ENCODE results near the gene ANKS1A.
"Not testable (repeated sequence)": the region's sequence is repeated elsewhere in the genome, so short reads cannot be mapped to it uniquely, and the experiment has no call there.

ANKS1A gene

DNA sequence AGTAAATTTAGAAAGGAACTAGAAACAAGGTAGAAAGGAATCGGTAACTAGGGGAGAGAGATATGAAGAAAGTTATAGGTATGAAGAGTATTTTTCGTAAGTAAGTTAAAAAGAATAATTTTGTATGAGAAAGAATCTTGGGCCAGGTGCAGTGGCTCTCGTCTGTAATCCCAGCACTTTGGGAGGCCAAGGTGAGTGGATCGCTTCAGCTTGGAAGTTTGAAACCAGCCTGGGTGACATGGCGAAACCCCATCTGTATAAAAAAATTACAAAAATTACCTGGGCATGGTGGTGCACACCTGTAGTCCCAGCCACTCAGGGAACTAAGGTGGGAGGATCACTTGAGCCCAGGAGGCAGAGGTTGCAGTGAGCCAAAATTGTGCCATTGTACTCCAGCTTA is 210.1 kb downstream of the ANKS1A start:
- Mint-ChIP-seq H3K9me3 (no peaks in the 10 kb centered on the region), H3K4me3 (no peak overlapping the region), H3K27me3 (no peaks in the 10 kb centered on the region), H3K27ac (no peak overlapping the region), H3K4me1 (ENCODE audit: low read depth) (no peaks in the 10 kb centered on the region), H3K36me3 (ENCODE audit: low read depth) (no peaks in the 10 kb centered on the region)

DNA sequence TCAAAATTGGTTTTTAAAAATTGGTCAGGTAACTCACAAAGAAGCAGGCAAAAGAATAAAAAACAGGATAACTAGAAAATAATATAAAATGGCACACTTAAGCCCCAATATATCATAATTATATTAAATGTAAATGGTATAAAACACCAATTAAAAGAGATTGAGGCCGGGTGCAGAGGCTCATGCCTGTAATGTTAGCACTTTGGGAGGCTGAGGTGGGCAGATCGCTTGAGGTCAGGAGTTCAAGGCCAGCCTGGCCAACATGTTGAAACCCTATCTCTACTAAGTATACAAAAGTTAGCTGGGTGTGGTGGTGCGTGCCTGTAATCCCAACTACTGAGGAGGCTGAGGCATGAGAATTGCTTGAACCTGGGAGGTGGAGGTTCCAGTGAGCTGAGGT is 216.0 kb downstream of the ANKS1A start:
- Mint-ChIP-seq H3K27ac (no peak overlapping the region), H3K36me3 (ENCODE audit: low read depth) (no peaks in the 10 kb centered on the region), H3K4me3 (no peak overlapping the region), H3K9me3 (no peaks in the 10 kb centered on the region), H3K27me3 (peaks cover 4% of the 10 kb centered on the region), H3K4me1 (ENCODE audit: low read depth) (no peaks in the 10 kb centered on the region)

DNA sequence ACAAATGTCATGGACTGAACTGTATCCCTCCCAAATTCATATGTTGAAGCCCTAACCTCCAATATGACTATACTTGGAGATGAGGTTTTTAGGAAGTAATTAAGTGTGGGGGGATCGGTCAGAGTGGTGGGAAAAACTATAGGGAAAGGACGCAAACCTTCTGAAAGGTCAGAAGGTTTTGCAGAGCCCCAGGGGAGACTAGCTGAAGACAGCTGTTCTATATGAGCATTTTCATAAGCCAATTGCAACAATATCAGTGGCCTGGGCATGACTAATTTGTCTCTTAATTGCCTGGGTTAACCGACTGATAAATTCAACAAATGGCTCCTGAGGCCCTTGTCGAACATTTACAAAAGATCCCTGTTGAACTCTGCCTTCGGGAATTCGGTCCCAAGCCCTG is 217.0 kb downstream of the ANKS1A start:
- H3K27ac Mint-ChIP-seq; H3K4me3 Mint-ChIP-seq; H3K9me3 Mint-ChIP-seq; H3K36me3 Mint-ChIP-seq (ENCODE audit: low read depth); H3K4me1 Mint-ChIP-seq (ENCODE audit: low read depth); H3K27me3 Mint-ChIP-seq: not testable (repeated sequence)

DNA sequence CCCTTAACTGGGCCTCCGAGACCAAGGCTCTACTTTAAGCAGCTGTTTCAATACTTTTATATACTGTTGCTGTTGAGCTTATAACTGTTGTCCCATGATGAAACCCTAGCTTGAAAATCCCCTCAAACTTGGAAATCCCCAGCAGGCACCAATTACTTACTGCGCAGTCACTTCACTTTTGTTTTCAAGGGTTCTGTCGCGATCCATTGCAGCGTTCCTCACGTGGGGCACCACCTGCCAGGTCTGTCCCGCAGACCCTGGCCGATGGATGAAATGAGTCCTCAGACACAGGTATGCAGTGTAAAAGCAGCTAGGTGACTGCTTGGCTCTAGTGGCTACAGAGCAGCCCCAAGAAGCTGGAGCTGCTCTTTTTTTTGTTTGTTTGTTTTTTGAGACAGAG is 218.2 kb downstream of the ANKS1A start:
- H3K4me3 Mint-ChIP-seq; H3K27ac Mint-ChIP-seq; H3K4me1 Mint-ChIP-seq (ENCODE audit: low read depth); H3K9me3 Mint-ChIP-seq; H3K27me3 Mint-ChIP-seq; H3K36me3 Mint-ChIP-seq (ENCODE audit: low read depth): not testable (repeated sequence)

DNA sequence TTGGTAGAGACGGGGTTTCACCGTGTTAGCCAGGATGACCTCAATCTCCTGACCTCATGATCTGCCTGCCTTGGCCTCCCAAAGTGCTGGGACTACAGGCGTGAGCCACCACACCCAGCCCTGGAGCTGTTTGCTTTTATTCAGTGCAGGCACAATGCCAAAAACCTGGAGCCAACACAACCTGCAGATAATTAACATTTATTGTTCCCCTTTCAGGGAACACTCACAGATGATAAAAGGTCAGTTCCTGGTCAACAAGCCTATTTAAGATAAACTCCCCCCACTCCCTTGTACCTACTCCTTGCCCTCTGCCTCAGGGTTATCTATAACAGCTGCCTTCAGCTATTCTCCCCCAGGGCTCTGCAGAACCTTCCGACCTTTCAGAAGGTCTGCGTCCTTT is 218.7 kb downstream of the ANKS1A start:
- not testable (repeated sequence) for H3K4me1 Mint-ChIP-seq (ENCODE audit: low read depth); H3K27ac Mint-ChIP-seq; H3K9me3 Mint-ChIP-seq; H3K27me3 Mint-ChIP-seq; H3K36me3 Mint-ChIP-seq (ENCODE audit: low read depth); H3K4me3 Mint-ChIP-seq

DNA sequence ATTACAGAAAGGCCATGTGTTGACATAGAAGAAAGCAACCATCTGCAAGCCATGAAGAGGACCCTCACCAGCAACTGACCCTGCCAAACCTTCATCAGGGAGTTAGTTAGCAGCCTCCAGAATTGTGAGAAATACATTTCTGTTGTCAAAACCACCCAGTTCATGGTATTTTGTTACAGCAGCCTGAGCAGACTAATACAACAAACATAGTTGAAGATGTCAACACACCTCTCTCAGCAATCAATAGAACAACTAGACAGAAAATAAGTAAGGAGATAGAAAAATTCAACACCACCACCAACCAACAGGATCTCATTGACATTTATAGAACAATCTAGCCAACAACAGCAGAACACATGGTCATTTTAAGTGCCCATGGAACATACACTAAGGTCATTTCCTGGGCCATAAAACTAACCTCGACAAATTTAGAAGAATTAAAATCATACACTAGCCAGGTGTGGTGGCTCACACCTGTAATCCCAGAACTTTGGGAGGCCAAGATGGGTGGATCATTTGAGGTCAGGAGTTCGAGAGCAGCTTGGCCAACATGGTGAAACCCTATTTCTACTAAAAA is 219.3 kb downstream of the ANKS1A start:
- Mint-ChIP-seq H3K27me3 (peaks cover 4% of the 10 kb centered on the region), H3K36me3 (ENCODE audit: low read depth) (no peaks in the 10 kb centered on the region), H3K27ac (peak overlapping the region; percentile 1), H3K9me3 (no peaks in the 10 kb centered on the region), H3K4me3 (no peak overlapping the region), H3K4me1 (ENCODE audit: low read depth) (no peaks in the 10 kb centered on the region)

DNA sequence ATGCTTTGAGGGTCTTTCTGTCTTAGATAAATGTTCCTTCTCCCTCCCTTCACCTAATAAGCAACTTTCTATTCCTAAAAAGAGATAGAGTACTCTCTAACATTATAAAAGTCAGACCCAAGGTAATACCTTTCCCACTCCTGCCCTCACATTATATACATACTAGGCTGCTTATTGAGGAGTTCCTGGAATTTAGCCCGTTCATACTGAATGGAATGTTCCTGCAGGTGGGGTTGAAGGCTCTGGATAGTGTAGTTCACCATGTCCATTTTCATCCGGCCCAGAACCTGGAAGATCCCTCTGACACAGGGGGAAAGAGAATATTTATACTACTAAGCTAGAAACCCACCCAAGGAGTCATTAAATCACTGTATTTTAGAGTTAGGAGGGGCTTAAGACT is 231.7 kb downstream of the ANKS1A start:
- Mint-ChIP-seq H3K27ac (no peak overlapping the region), H3K4me3 (no peak overlapping the region), H3K27me3 (peaks cover 5% of the 10 kb centered on the region), H3K36me3 (ENCODE audit: low read depth) (no peaks in the 10 kb centered on the region), H3K9me3 (no peaks in the 10 kb centered on the region), H3K4me1 (ENCODE audit: low read depth) (no peaks in the 10 kb centered on the region)

DNA sequence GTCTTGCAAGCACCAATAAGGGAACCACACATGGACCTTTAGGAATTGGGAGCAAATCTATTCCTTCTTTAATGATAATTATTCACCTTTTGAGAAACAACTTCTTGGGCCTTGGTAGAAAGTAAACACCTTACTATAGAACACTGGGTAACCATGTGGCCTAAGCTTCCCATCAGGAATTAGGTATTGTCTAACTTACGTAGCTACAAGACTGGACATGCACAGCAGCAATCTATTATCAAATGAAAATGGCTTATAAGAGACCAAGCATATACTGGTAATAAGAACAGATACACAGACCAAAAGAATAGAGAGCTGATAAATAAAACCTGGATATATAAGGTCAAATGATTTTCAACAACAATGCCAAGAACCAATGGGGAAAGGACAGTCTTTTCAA is 235.3 kb downstream of the ANKS1A start:
- Mint-ChIP-seq H3K4me1 (ENCODE audit: low read depth) (no peaks in the 10 kb centered on the region), H3K36me3 (ENCODE audit: low read depth) (no peaks in the 10 kb centered on the region), H3K27ac (no peak overlapping the region), H3K4me3 (no peak overlapping the region), H3K27me3 (peaks cover 7% of the 10 kb centered on the region), H3K9me3 (no peaks in the 10 kb centered on the region)

DNA sequence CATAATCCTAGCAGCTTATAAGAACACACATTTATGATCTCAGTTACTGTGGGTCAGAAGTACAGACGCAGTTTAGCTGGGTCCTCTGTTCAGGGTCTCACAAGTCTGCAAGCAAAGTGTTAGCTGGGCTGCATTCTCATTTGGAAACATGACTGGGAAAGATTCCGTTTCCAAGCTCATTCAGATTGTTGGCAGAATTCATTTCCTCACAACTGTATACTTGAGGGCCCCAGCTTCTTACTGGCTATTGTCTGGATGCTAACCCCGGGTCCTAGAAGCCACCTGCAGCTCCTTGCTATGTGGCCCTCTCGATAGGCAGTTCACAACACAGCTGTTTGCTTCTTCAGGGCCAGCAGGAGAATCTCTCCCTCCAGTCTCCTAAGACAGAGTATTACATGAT is 239.0 kb downstream of the ANKS1A start:
- Mint-ChIP-seq H3K4me3 (no peak overlapping the region), H3K4me1 (ENCODE audit: low read depth) (no peaks in the 10 kb centered on the region), H3K27me3 (peaks cover 10% of the 10 kb centered on the region), H3K27ac (no peak overlapping the region), H3K9me3 (no peaks in the 10 kb centered on the region), H3K36me3 (ENCODE audit: low read depth) (no peaks in the 10 kb centered on the region)

DNA sequence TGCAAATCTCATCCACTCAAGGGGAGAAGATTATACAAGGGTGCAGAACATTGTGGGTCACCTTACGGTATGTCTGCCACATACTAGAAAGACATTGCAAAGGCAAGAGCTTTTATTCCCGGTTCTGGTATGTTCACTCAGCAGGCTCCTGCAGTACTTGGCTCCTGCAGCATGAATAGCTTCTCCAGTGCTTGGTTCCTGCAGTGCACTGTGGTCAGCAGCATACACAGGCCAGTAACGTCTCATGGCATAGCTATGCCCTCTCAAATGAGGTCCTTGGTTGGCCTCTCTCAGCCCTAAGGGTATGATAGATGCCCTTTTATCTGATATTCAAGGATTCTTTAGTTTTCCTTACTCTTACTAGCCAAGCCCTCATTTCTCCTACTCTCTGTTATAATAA is 239.4 kb downstream of the ANKS1A start:
- Mint-ChIP-seq H3K36me3 (ENCODE audit: low read depth) (no peaks in the 10 kb centered on the region), H3K4me3 (no peak overlapping the region), H3K4me1 (ENCODE audit: low read depth) (no peaks in the 10 kb centered on the region), H3K27ac (no peak overlapping the region), H3K9me3 (no peaks in the 10 kb centered on the region), H3K27me3 (peaks cover 10% of the 10 kb centered on the region)

DNA sequence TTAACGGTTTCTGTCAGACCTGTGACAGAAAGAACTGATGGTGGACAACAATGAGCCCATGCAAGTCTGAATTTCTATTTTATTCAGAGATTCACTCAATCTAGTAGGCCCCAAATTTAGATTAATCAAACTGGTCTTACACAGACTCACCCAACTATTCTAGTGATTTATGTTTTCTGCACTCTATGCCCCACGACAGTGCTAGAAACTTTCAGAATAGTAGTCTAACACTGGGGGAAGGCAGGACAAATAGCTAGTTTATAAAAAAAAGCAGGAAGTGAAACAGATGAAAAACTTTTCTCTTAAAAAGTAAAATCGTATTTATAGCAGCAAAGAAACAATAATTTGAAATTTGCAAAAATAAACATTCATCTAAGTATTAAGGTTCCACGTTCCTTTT is 247.1 kb downstream of the ANKS1A start:
- Mint-ChIP-seq H3K9me3 (no peaks in the 10 kb centered on the region), H3K4me1 (ENCODE audit: low read depth) (peaks cover 10% of the 10 kb centered on the region), H3K36me3 (ENCODE audit: low read depth) (no peaks in the 10 kb centered on the region), H3K27ac (no peak overlapping the region), H3K27me3 (peaks cover 23% of the 10 kb centered on the region), H3K4me3 (no peak overlapping the region)

DNA sequence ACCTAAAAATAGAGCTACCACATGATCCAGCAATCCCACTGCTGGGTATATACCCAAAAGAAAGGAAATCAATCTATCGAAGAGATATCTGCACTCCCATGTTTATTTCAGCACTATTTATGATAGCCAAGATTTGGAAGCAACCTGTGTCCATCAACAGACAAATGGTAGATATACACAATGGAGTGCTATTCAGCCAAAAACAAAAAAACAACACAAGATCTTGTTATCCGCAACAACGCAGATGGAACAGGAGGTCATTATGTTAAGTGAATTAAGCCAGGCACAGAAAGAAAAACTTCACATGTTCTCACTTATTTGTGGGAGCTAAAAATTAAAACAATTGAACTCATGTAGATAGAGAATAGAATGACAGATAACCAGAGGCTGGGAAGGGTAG is 249.1 kb downstream of the ANKS1A start:
- H3K36me3 Mint-ChIP-seq (ENCODE audit: low read depth); H3K27ac Mint-ChIP-seq; H3K9me3 Mint-ChIP-seq; H3K4me3 Mint-ChIP-seq: not testable (repeated sequence)
- H3K4me1 Mint-ChIP-seq (ENCODE audit: low read depth) = peaks cover 14% of the 10 kb centered on the region
- H3K27me3 Mint-ChIP-seq = peaks cover 27% of the 10 kb centered on the region

DNA sequence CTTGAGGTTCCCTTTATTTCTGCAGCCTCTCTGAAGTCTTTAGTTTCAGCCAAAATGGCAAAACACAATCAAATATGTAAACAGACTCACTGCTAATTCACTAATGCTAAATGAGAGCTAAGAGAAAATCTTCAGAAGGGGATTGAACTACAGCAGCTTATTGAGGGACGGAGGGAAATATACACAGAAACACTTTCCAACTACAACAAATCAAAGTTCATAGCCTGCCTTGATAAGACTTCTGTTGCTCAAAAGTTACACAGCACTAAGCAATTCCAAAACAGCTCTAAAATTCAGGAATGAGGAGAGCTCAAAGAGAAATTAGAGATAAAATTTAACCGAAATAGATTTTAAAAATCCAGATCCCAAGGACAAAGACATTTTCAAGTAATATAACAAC is 250.4 kb downstream of the ANKS1A start:
- no peak overlapping the region for H3K27ac Mint-ChIP-seq
- H3K4me3 Mint-ChIP-seq = no peak overlapping the region
- no peaks in the 10 kb centered on the region for H3K36me3 Mint-ChIP-seq (ENCODE audit: low read depth)
- H3K9me3 Mint-ChIP-seq = no peaks in the 10 kb centered on the region
- H3K27me3 Mint-ChIP-seq = peaks cover 27% of the 10 kb centered on the region
- H3K4me1 Mint-ChIP-seq (ENCODE audit: low read depth) = peaks cover 14% of the 10 kb centered on the region

DNA sequence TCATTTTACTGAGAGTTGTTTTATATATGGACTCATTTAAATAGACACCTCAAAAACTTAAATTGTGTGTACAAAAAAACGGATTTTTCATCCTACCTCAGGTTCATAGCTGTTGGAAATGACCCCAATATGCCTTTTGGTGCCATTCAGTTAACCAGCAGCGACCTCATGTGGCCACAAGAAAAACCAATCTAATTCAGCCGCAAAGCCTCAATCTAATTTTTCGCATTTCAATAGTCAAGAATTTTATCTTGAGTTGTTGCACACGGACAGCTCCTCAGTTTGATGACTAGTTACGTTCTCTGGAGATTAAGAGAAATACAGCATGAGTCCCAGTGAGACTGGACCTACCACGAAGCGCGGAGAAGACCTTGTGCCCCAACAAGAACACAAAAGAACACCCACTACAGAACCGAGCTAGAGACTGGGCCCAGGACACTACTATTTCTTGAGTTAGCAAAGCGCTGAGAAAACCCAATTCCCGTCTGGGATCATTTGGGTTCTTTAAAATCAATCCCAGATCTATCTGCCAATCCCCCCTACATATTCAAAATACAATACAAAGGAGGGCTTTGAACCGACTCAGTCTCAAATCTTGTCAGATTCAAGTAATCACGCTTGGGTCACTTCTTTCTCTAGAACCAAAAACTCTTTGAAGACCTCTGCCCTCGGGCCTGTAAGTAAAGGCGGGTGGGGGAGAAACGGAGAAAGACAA is 251.0 kb downstream of the ANKS1A start:
- Mint-ChIP-seq H3K4me1 (ENCODE audit: low read depth) (peaks cover 14% of the 10 kb centered on the region), H3K27ac (no peak overlapping the region), H3K4me3 (peak overlapping the region; percentile 25), H3K9me3 (no peaks in the 10 kb centered on the region), H3K36me3 (ENCODE audit: low read depth) (no peaks in the 10 kb centered on the region), H3K27me3 (peaks cover 27% of the 10 kb centered on the region)

DNA sequence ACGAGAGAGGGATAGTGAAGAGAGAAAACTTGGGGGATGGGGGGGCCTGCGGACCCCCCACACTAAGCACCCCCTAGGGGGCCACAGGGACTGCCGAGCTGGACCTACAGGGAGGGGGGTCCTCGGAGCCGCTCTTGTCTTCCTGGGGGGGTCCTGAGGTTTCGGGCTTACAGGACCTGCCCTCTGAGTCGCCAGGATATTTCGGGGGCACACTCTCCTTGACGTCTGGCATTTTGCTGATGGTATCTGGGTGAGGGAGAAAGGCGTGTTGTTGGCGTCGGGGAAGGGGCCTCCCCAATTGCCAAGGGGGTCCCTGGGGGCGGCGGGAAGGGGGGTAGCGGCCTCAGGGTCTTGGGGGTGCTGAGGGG is 251.6 kb downstream of the ANKS1A start:
- peaks cover 27% of the 10 kb centered on the region for H3K27me3 Mint-ChIP-seq
- H3K4me3 Mint-ChIP-seq = peak overlapping the region; percentile 25
- H3K9me3 Mint-ChIP-seq = no peaks in the 10 kb centered on the region
- no peak overlapping the region for H3K27ac Mint-ChIP-seq
- peaks cover 14% of the 10 kb centered on the region for H3K4me1 Mint-ChIP-seq (ENCODE audit: low read depth)
- H3K36me3 Mint-ChIP-seq (ENCODE audit: low read depth) = no peaks in the 10 kb centered on the region

All from stimulated activated naive CD8-positive, alpha-beta T cell treated with anti-CD3 and anti-CD28 coated beads, Interleukin-15, Interleukin-2, amounts not matched to agents 100 ng/mL and 50 ng/mL, for 24 hours (primary cell).